MM.1S (cell line): Measurements from ENCODE around the gene DIPK1B.
"Not testable (repeated sequence)": the region's sequence is repeated elsewhere in the genome, so short reads cannot be mapped to it uniquely, and the experiment has no call there.

Experiments used
- DNase-seq: peaks from one replicate; pipeline ENCODE4 v3.0.0-alpha.2; 2015
- H2AFZ ChIP-seq: fragments of 300-600 bp; sonication (generic); 2 replicates; pipeline ENCODE4 v1.6.0; 2016; ENCODE audit warnings: antibody characterized with exemption, low read length
- H3F3A ChIP-seq: fragments of 300-600 bp; sonication (generic); 2 replicates; pipeline ENCODE4 v1.6.1; 2016; ENCODE audit warnings: mild to moderate bottlenecking, antibody characterized with exemption, low read length, moderate library complexity, mixed read lengths; ENCODE audit not compliant: insufficient read depth
- H3K27ac ChIP-seq: fragments of 300-600 bp; sonication (generic); 2 replicates; pipeline ENCODE4 v1.5.1; 2016; ENCODE audit warnings: mild to moderate bottlenecking, low read length
- H3K27me3 ChIP-seq: fragments of 300-600 bp; sonication (generic); replicated peaks from 2 replicates; pipeline ENCODE4 v1.6.0; 2016; ENCODE audit warnings: low read length; ENCODE audit not compliant: insufficient read depth
- H3K36me3 ChIP-seq: fragments of 300-600 bp; sonication (generic); replicated peaks from 2 replicates; pipeline ENCODE4 v1.6.1; 2016; ENCODE audit warnings: mild to moderate bottlenecking, low read length, mixed read lengths; ENCODE audit not compliant: insufficient read depth
- H3K4me1 ChIP-seq: fragments of 300-600 bp; sonication (generic); 2 replicates; pipeline ENCODE4 v1.6.1; 2016; ENCODE audit warnings: low read length, mixed read lengths
- H3K4me2 ChIP-seq: fragments of 300-600 bp; sonication (generic); 2 replicates; pipeline ENCODE4 v1.6.0; 2016; ENCODE audit warnings: low read depth, low read length
- H3K4me3 ChIP-seq: fragments of 300-600 bp; sonication (generic); 2 replicates; pipeline ENCODE4 v1.5.1; 2016; ENCODE audit warnings: low read length, mixed read lengths
- H3K79me2 ChIP-seq: fragments of 300-600 bp; sonication (generic); 2 replicates; pipeline ENCODE4 v1.6.1; 2016; ENCODE audit warnings: mixed run types, low read length, mixed read lengths
- H3K9ac ChIP-seq: fragments of 300-600 bp; sonication (generic); 2 replicates; pipeline ENCODE4 v1.6.1; 2016; ENCODE audit warnings: low read length, mixed read lengths
- H3K9me2 ChIP-seq: fragments of 300-600 bp; sonication (generic); replicated peaks from 2 replicates; pipeline ENCODE4 v1.6.1; 2016; ENCODE audit warnings: mild to moderate bottlenecking, low read length, mixed read lengths; ENCODE audit not compliant: insufficient read depth
- H3K9me3 ChIP-seq: fragments of 300-600 bp; sonication (generic); replicated peaks from 2 replicates; pipeline ENCODE4 v1.6.1; 2016; ENCODE audit warnings: mild to moderate bottlenecking, low read length, mixed read lengths; ENCODE audit not compliant: insufficient read depth
- H4K20me1 ChIP-seq: fragments of 300-600 bp; sonication (generic); 2 replicates; pipeline ENCODE4 v1.6.1; 2016; ENCODE audit warnings: mild to moderate bottlenecking, low read length, moderate library complexity, mixed read lengths; ENCODE audit not compliant: insufficient read depth
- EZH2 ChIP-seq: fragments of 300-600 bp; sonication (generic); optimal IDR thresholded peaks from 2 replicates; pipeline ENCODE3; 2017; ENCODE audit warnings: low read depth, mild to moderate bottlenecking, antibody characterized with exemption, low read length, mixed read lengths
- EZH2phosphoT487 ChIP-seq: fragments of 300-600 bp; sonication (generic); IDR thresholded peaks from 2 replicates; pipeline ENCODE4 v1.6.1; 2018; ENCODE audit warnings: antibody characterized with exemption, low read length
- TF ChIP-seq, protein P1 (sequence below): fragments of 300-600 bp; sonication (generic); IDR thresholded peaks from 2 replicates; pipeline ENCODE4 v1.5.1; 2016; ENCODE audit warnings: antibody characterized with exemption, low read length, mixed read lengths

The DIPK1B gene

DNA sequence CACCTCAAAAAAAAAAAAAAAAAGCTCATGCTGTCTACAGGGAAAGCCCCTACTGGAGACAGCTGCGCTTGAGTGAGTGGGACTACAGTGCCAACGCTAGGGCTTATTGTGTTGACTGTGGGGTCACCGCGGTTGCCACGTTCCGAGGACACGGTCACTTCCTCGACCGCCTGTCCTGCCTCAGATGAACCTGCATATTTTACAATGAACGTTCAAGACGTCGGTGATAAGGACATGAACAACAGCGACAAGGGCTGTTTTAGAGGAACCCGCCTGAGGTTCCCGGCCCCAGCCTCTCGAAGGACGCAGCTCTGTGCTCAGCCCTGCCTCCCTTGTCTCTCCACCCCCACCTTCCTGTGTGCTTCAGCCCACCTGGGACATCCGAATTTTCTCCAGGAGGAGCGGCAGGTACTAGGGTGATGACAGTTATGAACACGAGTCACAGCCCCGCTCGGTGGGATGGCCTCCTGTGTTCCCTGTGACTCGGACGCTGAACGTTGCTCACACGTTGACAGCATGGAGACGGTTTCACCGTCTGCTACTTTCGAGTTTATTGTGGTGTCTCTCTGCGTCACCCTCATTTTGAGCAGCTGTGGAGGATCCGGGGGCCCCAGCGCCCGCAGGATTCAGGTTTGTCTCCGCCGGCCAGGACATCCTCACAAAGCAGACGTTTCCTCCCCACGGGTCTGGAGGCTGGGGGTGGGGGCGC is 11.3 kb upstream of the DIPK1B start:
- Histone ChIP-seq H4K20me1 (no peaks in the 10 kb centered on the region), H3K9me3 (no peaks in the 10 kb centered on the region), H3K9me2 (no peaks in the 10 kb centered on the region), H2AFZ (peak overlapping the region; percentile 31; the same call in 1 of the 2 replicates), H3K4me1 (peaks cover 7% of the 10 kb centered on the region; the same call in 1 of the 2 replicates), H3K9ac (peak overlapping the region; percentile 4; the same call in 1 of the 2 replicates), H3K27ac (no peak overlapping the region), H3K4me2 (peak overlapping the region; percentile 52), H3K4me3 (peak overlapping the region; percentile 27; the same call in 1 of the 2 replicates), H3K79me2 (no peaks in the 10 kb centered on the region), H3K27me3 (peaks cover 89% of the 10 kb centered on the region), H3K36me3 (no peaks in the 10 kb centered on the region), H3F3A (0 out of 2 replicates have a peak, but pooled peaks cover 2% of the 10 kb centered on the region)
- peak; percentile 53 for DNase-seq
- no peak for TF ChIP-seq EZH2
- TF ChIP-seq, protein P1, sequence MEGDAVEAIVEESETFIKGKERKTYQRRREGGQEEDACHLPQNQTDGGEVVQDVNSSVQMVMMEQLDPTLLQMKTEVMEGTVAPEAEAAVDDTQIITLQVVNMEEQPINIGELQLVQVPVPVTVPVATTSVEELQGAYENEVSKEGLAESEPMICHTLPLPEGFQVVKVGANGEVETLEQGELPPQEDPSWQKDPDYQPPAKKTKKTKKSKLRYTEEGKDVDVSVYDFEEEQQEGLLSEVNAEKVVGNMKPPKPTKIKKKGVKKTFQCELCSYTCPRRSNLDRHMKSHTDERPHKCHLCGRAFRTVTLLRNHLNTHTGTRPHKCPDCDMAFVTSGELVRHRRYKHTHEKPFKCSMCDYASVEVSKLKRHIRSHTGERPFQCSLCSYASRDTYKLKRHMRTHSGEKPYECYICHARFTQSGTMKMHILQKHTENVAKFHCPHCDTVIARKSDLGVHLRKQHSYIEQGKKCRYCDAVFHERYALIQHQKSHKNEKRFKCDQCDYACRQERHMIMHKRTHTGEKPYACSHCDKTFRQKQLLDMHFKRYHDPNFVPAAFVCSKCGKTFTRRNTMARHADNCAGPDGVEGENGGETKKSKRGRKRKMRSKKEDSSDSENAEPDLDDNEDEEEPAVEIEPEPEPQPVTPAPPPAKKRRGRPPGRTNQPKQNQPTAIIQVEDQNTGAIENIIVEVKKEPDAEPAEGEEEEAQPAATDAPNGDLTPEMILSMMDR, result no peak

DNA sequence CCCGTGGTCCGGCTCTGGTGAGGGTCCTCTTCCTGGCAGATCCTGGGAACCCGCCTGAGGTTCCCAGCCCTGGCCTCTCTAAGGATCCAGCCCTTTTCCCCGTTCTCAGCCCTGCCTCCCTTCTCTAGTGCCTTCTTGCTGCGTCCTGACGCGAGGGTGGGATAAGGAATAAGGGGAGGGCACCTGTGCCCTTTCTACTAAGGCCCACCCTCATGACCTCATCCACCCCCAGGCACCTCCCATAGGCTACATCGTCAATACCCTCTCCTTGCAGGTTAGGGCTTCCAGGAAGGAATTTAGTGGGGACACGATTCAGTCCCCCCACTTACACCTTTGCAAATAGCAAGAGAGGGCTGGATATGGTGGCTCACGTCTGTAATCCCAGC is 10.7 kb upstream of the DIPK1B start:
- H3F3A ChIP-seq, result 0 out of 2 replicates have a peak, but pooled peaks cover 2% of the 10 kb centered on the region
- H3K9me2 ChIP-seq, result no peaks in the 10 kb centered on the region
- H3K4me3 ChIP-seq, result peak overlapping the region; percentile 27; the same call in 1 of the 2 replicates
- DNase-seq, result no peak
- no peaks in the 10 kb centered on the region for H3K79me2 ChIP-seq
- TF ChIP-seq EZH2phosphoT487 (no peak), EZH2 (no peak)
- TF ChIP-seq, protein P1, result no peak
- no peaks in the 10 kb centered on the region for H3K36me3 ChIP-seq
- H3K4me2 ChIP-seq, result peak overlapping the region; percentile 52; the same call in 1 of the 2 replicates
- H3K9ac ChIP-seq, result no peak overlapping the region; the same call in 1 of the 2 replicates
- H2AFZ ChIP-seq, result peak overlapping the region; percentile 31; the same call in 1 of the 2 replicates
- H4K20me1 ChIP-seq, result no peaks in the 10 kb centered on the region
- no peak overlapping the region for H3K27ac ChIP-seq
- no peaks in the 10 kb centered on the region for H3K9me3 ChIP-seq
- H3K4me1 ChIP-seq, result peaks cover 7% of the 10 kb centered on the region; the same call in 1 of the 2 replicates
- peaks cover 91% of the 10 kb centered on the region for H3K27me3 ChIP-seq

DNA sequence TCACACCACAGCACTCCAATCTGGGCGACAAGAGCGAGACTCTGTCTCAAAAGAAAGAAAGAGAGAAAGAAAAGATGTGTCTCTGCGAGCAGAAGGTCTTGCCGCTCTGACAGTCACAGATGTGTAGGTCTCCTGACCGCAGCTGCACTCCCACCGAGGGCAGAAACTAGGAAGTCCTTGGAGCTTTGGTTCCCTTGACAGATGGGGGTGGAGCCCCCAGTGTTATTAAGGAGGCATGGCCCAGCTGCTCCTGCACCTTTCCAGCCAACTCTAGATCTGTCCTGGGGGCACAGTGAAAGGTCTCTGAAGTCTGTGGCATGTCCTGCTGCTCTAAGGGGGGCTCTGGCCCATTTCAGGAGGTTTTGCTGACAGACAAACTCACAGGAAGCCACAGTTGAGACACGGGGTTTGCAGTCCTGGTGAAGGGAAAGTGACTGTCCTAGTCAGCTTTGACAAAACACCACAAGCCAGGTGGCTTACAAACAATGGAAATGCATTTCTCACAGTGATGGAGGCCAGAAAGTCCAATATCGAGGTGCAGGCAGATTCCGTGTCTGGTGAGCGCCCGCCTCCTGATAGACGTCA is 9.0 kb upstream of the DIPK1B start:
- H3K9ac ChIP-seq, result no peak overlapping the region
- H3K27me3 ChIP-seq, result peaks cover 94% of the 10 kb centered on the region
- H2AFZ ChIP-seq, result no peak overlapping the region
- H3K9me3 ChIP-seq, result no peaks in the 10 kb centered on the region
- peak; percentile 41 for DNase-seq
- H3F3A ChIP-seq, result 0 out of 2 replicates have a peak, but pooled peaks cover 2% of the 10 kb centered on the region
- no peak overlapping the region; the same call in 1 of the 2 replicates for H3K4me2 ChIP-seq
- H3K4me3 ChIP-seq, result no peak overlapping the region
- H3K9me2 ChIP-seq, result no peaks in the 10 kb centered on the region
- no peaks in the 10 kb centered on the region for H3K79me2 ChIP-seq
- TF ChIP-seq EZH2phosphoT487, result no peak
- TF ChIP-seq EZH2, result no peak
- TF ChIP-seq, protein P1, result no peak
- H3K36me3 ChIP-seq, result no peaks in the 10 kb centered on the region
- no peaks in the 10 kb centered on the region for H4K20me1 ChIP-seq
- peak overlapping the region; percentile 32; the same call in 1 of the 2 replicates for H3K27ac ChIP-seq
- H3K4me1 ChIP-seq, result peaks cover 7% of the 10 kb centered on the region; the same call in 1 of the 2 replicates

DNA sequence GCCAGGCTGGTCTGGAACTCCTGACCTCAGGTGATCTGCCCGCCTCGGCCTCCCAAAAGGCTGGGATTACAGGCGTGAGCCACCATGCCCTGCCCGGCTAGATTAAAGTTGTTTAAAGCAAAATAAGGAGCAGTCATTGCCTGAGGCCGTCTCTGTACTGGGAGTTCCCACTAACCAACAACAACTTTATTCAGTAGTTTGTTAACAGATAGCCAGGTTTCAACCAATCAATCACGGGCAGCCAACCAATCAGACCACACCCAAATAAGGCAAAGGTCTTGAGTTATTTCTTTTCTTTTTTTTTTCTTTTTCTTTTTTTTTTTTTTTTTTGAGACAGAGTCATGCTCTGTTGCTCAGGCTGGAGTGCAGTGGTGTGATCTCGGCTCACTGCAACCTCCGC is 7.6 kb upstream of the DIPK1B start:
- not testable (repeated sequence) for H4K20me1 ChIP-seq, H3K4me1 ChIP-seq, H3K9me2 ChIP-seq, DNase-seq, H3K27ac ChIP-seq, H3F3A ChIP-seq, H3K9me3 ChIP-seq, H3K4me3 ChIP-seq, H3K4me2 ChIP-seq, H3K9ac ChIP-seq, H3K36me3 ChIP-seq, H2AFZ ChIP-seq, H3K79me2 ChIP-seq
- peaks cover 94% of the 10 kb centered on the region for H3K27me3 ChIP-seq
